Heart right ventricle (tissue), 16 donors: ENCODE measurements around the gene CTAGE9. TPM values are rescaled to one million over a fixed set of nuclear protein-coding genes. Genes with fewer than 3 reads are reported as not detected.

Experiments used
- ATAC-seq, 8 donors: fragments of 200-7000 bp; cut with Tn5 transposase; one replicate each; pipeline ENCODE4 v1.9.1; 2020; ENCODE audit warnings: mild to moderate bottlenecking in 8 of 8, moderate library complexity in 8 of 8, moderate number of reproducible peaks in 1 of 8
- DNase-seq, 2 donors: peaks; one replicate each; pipeline ENCODE4 v3.0.0-alpha.2; 2020
- H3K27ac ChIP-seq, 10 donors: fragments of 200-600 bp; sonication (generic) in 2 of 10; one replicate each; pipeline versions ENCODE4 v1.5.0 to v1.8.0; 2020 to 2022; ENCODE audit warnings: mild to moderate bottlenecking in 3 of 10
- H3K27me3 ChIP-seq, 7 donors: fragments of 200-600 bp; one replicate each; pipeline ENCODE4 v1.8.0; 2021 to 2022; ENCODE audit warnings: mild to moderate bottlenecking in 2 of 7
- H3K36me3 ChIP-seq, 9 donors: fragments of 200-600 bp; sonication (generic) in 1 of 9; one replicate each; pipeline versions ENCODE4 v1.5.0 to v1.8.0; 2020 to 2022; ENCODE audit warnings: mild to moderate bottlenecking in 2 of 9
- H3K4me1 ChIP-seq, 9 donors: fragments of 200-600 bp; sonication (generic) in 1 of 9; one replicate each; pipeline versions ENCODE4 v1.5.0 to v1.8.0; 2020 to 2022; ENCODE audit warnings: mild to moderate bottlenecking in 4 of 9
- H3K4me3 ChIP-seq, 10 donors: fragments of 200-600 bp; sonication (generic) in 2 of 10; one replicate each; pipeline versions ENCODE4 v1.5.0 to v1.8.0; 2020 to 2022; ENCODE audit warnings: mild to moderate bottlenecking in 7 of 10, moderate library complexity in 2 of 10
- H3K9me3 ChIP-seq, 11 donors: fragments of 200-600 bp in 10 of 11; sonication (generic) in 2 of 11; one replicate each; pipeline versions ENCODE4 v1.5.0 to v1.8.0; 2013 to 2022; ENCODE audit warnings: mild to moderate bottlenecking in 2 of 11, control low read depth in 1 of 11, moderate library complexity in 1 of 11
- CTCF ChIP-seq, 9 donors: fragments of 200-600 bp; sonication (generic) in 2 of 9; IDR thresholded peaks; one replicate each; pipeline versions ENCODE4 v1.5.0 to v1.8.0; 2021 to 2022; ENCODE audit warnings: antibody characterized with exemption in 9 of 9, mild to moderate bottlenecking in 5 of 9, moderate library complexity in 1 of 9
- WGBS, 2 donors: extraction: QIAGEN DNeasy Blood & Tissue Kit; methylation state at CpG; one replicate each; pipeline ENCODE4 v1.1.7; 2013; ENCODE audit warnings: inconsistent platforms in 1 of 2; 5-methylcytosine and 5-hydroxymethylcytosine counted together
- intact Hi-C, 10 donors: fragments of 100-400 bp; cut with DNase I; formaldehyde crosslinking; loops; one replicate each; pipeline versions ENCODE4 v1.11.1 to v1.14.2; 2022
- polyA plus RNA-seq, 2 donors: library from polyadenylated mRNA; stranded (reverse); fragments of 200-250 nt; gene quantifications; one replicate each; pipeline ENCODE4 v1.2.3, GENCODE V29; 2013
- total RNA-seq, 10 donors: library from RNA; stranded (reverse); fragmentation: NEBNext Ultra II Directional in 3 of 10; extraction: Animal tissue kit (Norgen Biotek cat#: 25700) in 3 of 10; gene quantifications; one replicate each; pipeline versions ENCODE4 v1.2.1 to v1.2.4, GENCODE V29; 2021 to 2023
- donor health status: Arrhythmogenic right ventricular cardiomyopathy.
- donor health status: ischemic (EF 13 %, LVEDD 7.1; RV severe dilation, severe dysfunction).
- donor health status: healthy with polysubstance abuse.
- donor health status: DM: no; HTN: yes; CAD: no.
- donor health status: DM: no; HTN: no; CAD: no.
- donor health status: ischemic (EF 25% LVEDD 6.9; RV normal size, moderate dysfunction).
- donor health status: ischemic (EF 25% LVEDD 5.7; RV mildly dilated, moderate dysfunction).
- donor health status: healthy.
- donor health status: DM: yes; HTN: yes; CAD: no.
- donor health status: Ischemic cardiomyopathy.
- donor health status: ischemic (EF 35%, LVEDD 5.7; RV mildly dilated, moderate dysfunction).
- donor health status: nonischemic (EF 11% LVEDD 7.7; RV severe dilation, severe dysfunction).
- donor health status: DM: yes; HTN: yes; CAD: no.
- donor health status: PGD.
- donor health status: ischemic (EF 29% LVEDD 5.4; RV normal size, mild dysfunction).
- donor health status: nonischemic (EF 23%, LVEDD 6.1; RV moderate dilation, normal function).

The CTAGE9 gene
- total and polyA plus RNA-seq, 12 donors: not detected

- no peak for ATAC-seq
- 82 to 83% methylated on average over 6 of the region's 6 CpGs for WGBS, 2 donors
- Histone ChIP-seq H3K4me1 (no peaks in the 10 kb centered on the region), H3K4me3 (no peak overlapping the region), H3K27ac (no peak overlapping the region), H3K36me3 (no peaks in the 10 kb centered on the region), H3K27me3 (no peaks in the 10 kb centered on the region), H3K9me3 (no peaks in the 10 kb centered on the region)
- intact Hi-C loops: loop anchor here in 1 of 10 donors (5.0 to 10.0 kb wide), 2 partner anchors 521 to 1546 kb away; no protein-coding TSS in a partner anchor
- no peak for DNase-seq
- no peak for TF ChIP-seq CTCF (IDR thresholded peaks at IDR 0.05)
Observed at GRCh38 chr6:131683479-131683878, 27.3 kb downstream of the CTAGE9 start.

- ATAC-seq: no peak
Observed at GRCh38 chr6:131682442-131682841, 28.4 kb downstream of the CTAGE9 start.

GRCh38 chr6:131681585-131681984, 29.2 kb downstream of the CTAGE9 start:
- Histone ChIP-seq H3K27ac (no peak overlapping the region), H3K27me3 (no peaks in the 10 kb centered on the region), H3K9me3 (no peaks in the 10 kb centered on the region), H3K36me3 (no peaks in the 10 kb centered on the region), H3K4me3 (no peak overlapping the region), H3K4me1 (no peaks in the 10 kb centered on the region)
- intact Hi-C loops: loop anchor here in 1 of 10 donors (5.0 to 10.0 kb wide), 2 partner anchors 523 to 1544 kb away; no protein-coding TSS in a partner anchor
- TF ChIP-seq CTCF (IDR thresholded peaks at IDR 0.05): no peak
- ATAC-seq (no peak), DNase-seq (no peak)

More at GRCh38 chr6:131682442-131682841, 28.4 kb downstream of the CTAGE9 start:
- WGBS, 2 donors: 40 to 54% methylated on average over 2 of the region's 2 CpGs
- H3K9me3 ChIP-seq: no peaks in the 10 kb centered on the region
- no peak overlapping the region for H3K4me3 ChIP-seq
- no peak overlapping the region for H3K27ac ChIP-seq
- H3K4me1 ChIP-seq: no peaks in the 10 kb centered on the region
- no peaks in the 10 kb centered on the region for H3K36me3 ChIP-seq
- no peak for DNase-seq
- no peak for TF ChIP-seq CTCF (IDR thresholded peaks at IDR 0.05)
- H3K27me3 ChIP-seq: no peaks in the 10 kb centered on the region
- intact Hi-C loops: loop anchor here in 1 of 10 donors (5.0 to 10.0 kb wide), 2 partner anchors 522 to 1545 kb away; no protein-coding TSS in a partner anchor

- no peaks in the 10 kb centered on the region for H3K4me1 ChIP-seq
- no peak for DNase-seq
- no peaks in the 10 kb centered on the region for H3K27me3 ChIP-seq
- no peaks in the 10 kb centered on the region for H3K9me3 ChIP-seq
- no peak overlapping the region for H3K4me3 ChIP-seq
- intact Hi-C loops: loop anchor here in 1 of 10 donors (5.0 to 10.0 kb wide), 2 partner anchors 524 to 1544 kb away; no protein-coding TSS in a partner anchor
- H3K36me3 ChIP-seq: no peaks in the 10 kb centered on the region
- ATAC-seq: no peak
- 84 to 92% methylated on average over 2 of the region's 2 CpGs for WGBS, 2 donors
- TF ChIP-seq CTCF (IDR thresholded peaks at IDR 0.05): no peak
- H3K27ac ChIP-seq: no peak overlapping the region
Observed at GRCh38 chr6:131680868-131681267, 29.9 kb downstream of the CTAGE9 start.
